ENCODE results near the gene CPOX. TPM values are rescaled to one million over a fixed set of nuclear protein-coding genes. Genes with fewer than 3 reads are reported as not detected.
A peak's percentile ranks its signal among the peaks of the same experiment; 100 is the strongest.

Gene CPOX
- total RNA-seq, 2 experiments from 2014 or later: 40.5 to 45.3 TPM

DNA sequence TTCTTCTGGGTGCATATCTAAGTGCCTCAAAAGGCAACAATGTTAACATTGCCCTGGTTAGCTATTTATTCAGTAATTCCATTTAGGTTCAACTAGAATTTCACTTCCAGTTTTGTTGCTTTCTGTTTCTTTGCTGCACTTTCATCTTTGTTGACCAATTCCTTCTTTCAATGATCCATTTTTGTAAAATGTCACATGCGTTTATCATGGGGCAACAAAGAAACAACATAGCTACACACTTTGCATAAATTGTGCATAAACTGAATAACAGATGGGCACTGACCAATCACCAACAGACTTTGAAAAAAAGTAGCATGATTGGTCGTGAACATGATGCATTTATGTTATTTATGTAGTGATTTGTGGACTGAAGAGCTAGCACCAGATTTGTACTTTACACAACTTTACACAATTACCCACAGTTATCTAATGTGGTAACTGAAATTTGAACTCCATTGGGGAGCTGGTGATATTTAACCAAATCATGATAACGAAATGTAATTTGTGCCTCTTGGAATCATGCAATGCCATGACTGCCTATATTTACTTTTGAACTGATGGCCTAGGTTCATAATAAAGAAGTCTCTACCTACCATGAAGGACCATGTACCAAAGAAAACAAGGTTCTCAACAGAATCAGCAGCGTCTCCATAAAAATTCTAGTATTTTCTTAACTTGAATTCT, 7.1 kb upstream of the CPOX start:
- H3K27me3 Mint-ChIP-seq: peaks cover 3% of the 10 kb centered on the region
- POLR2A ChIA-PET: no interaction called here
- TF ChIP-seq, protein P1, sequence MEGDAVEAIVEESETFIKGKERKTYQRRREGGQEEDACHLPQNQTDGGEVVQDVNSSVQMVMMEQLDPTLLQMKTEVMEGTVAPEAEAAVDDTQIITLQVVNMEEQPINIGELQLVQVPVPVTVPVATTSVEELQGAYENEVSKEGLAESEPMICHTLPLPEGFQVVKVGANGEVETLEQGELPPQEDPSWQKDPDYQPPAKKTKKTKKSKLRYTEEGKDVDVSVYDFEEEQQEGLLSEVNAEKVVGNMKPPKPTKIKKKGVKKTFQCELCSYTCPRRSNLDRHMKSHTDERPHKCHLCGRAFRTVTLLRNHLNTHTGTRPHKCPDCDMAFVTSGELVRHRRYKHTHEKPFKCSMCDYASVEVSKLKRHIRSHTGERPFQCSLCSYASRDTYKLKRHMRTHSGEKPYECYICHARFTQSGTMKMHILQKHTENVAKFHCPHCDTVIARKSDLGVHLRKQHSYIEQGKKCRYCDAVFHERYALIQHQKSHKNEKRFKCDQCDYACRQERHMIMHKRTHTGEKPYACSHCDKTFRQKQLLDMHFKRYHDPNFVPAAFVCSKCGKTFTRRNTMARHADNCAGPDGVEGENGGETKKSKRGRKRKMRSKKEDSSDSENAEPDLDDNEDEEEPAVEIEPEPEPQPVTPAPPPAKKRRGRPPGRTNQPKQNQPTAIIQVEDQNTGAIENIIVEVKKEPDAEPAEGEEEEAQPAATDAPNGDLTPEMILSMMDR (IDR thresholded peaks at IDR 0.05): no peak

DNA sequence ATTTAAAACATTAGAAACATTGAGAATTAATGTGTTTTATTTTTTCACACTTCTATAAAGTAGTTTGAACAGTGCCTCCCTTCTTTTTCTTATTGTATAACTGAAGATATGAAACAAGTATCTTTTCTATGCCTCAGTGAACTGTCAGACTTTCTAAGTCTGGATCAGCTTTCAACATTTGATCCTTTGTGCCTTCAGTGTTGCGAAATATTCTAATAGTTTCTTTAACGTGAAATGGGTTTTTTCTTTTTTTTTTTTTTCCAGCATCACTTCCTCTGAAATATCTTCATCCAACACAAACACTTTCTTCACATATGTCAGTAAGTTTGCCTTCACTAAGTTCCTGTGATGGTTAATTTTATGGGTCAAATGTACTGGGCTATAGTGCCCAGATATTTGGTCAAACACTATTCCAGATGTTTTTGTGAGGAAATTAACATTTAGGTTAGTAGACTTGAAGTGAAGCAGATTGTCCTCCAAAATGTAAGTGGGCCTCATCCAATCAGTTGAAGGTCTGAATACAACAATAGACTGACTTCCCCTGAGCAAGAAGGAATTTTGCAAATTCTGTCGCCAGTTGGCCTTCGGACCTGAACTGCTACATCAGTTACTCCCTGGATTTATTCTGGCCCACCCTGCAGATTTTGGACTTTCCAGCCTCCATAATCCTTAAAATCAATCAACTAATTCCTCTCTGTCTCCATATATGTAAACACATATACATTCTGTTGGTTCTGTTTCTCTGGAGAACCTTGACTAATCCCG, 6.4 kb upstream of the CPOX start:
- Mint-ChIP-seq H3K36me3 (ENCODE audit: low read depth) (no peaks in the 10 kb centered on the region), H3K9me3 (no peaks in the 10 kb centered on the region), H3K4me1 (ENCODE audit: low read depth) (peaks cover 7% of the 10 kb centered on the region), H3K27ac (no peak overlapping the region), H3K4me3 (no peak overlapping the region), H3K27me3 (peaks cover 1% of the 10 kb centered on the region)
- CTCF ChIA-PET: interaction anchor here (1.0 to 7.5 kb wide), 4 partner anchors 10 to 270 kb away, joined by 3 to 98 read pairs (median 8); no protein-coding TSS in a partner anchor
- ATAC-seq: no peak
- POLR2A ChIA-PET: no interaction called here
- intact Hi-C loops (cut with micrococcal nuclease): loop anchor here (5.0 kb wide), 1 partner anchor 563 kb away; the partner anchor contains the start of gene GABRR3
- DNase-seq: no peak
- TF ChIP-seq, protein P1 (IDR thresholded peaks at IDR 0.05): no peak

More for the DNA sequence above, 7.1 kb upstream of the CPOX start:
- H3K9me3 Mint-ChIP-seq: no peaks in the 10 kb centered on the region
- intact Hi-C loops (cut with micrococcal nuclease): loop anchor here (5.0 kb wide), 1 partner anchor 563 kb away; the partner anchor contains the start of gene GABRR3
- H3K4me3 Mint-ChIP-seq: no peak overlapping the region
- CTCF ChIA-PET: interaction anchor here (0.8 to 7.5 kb wide), 5 partner anchors 11 to 271 kb away, joined by 3 to 98 read pairs (median 6); no protein-coding TSS in a partner anchor
- H3K4me1 Mint-ChIP-seq (ENCODE audit: low read depth): peaks cover 7% of the 10 kb centered on the region
- H3K36me3 Mint-ChIP-seq (ENCODE audit: low read depth): no peaks in the 10 kb centered on the region
- ATAC-seq (no peak), DNase-seq (no peak)
- no peak overlapping the region for H3K27ac Mint-ChIP-seq

DNA sequence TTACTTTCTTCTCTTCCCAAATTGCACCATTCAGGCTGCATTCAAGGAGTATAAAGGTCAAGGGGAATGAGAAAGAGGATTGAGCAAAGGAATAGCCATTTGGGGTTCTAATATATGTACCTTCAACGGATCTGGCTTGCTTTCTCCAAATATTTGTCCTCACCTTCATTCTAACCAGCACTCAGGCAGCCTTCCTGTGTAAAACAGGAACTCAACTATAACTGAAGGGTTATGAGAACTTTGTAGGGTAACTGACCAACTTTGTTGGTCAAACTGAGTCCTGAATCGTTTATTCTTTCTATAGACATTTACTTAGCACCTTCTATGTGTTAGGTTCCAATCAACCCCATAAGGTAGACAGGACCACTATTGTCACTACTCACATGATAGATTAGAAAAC, 5.1 kb upstream of the CPOX start:
- H3K4me1 Mint-ChIP-seq (ENCODE audit: low read depth): peaks cover 15% of the 10 kb centered on the region
- H3K4me3 Mint-ChIP-seq: no peak overlapping the region
- H3K27ac Mint-ChIP-seq: no peak overlapping the region
- DNase-seq (no peak), ATAC-seq (no peak)
- no peaks in the 10 kb centered on the region for H3K27me3 Mint-ChIP-seq
- ChIA-PET POLR2A (no interaction called here), CTCF (interaction anchor here (0.7 to 2.5 kb wide), 8 partner anchors 17 to 255 kb away, joined by 3 to 17 read pairs (median 4); partner anchors contain the start of gene CLDND1)
- no peaks in the 10 kb centered on the region for H3K36me3 Mint-ChIP-seq (ENCODE audit: low read depth)
- TF ChIP-seq, protein P1 (IDR thresholded peaks at IDR 0.05): no peak
- intact Hi-C loops (cut with micrococcal nuclease): no loop called here
- H3K9me3 Mint-ChIP-seq: no peaks in the 10 kb centered on the region

DNA sequence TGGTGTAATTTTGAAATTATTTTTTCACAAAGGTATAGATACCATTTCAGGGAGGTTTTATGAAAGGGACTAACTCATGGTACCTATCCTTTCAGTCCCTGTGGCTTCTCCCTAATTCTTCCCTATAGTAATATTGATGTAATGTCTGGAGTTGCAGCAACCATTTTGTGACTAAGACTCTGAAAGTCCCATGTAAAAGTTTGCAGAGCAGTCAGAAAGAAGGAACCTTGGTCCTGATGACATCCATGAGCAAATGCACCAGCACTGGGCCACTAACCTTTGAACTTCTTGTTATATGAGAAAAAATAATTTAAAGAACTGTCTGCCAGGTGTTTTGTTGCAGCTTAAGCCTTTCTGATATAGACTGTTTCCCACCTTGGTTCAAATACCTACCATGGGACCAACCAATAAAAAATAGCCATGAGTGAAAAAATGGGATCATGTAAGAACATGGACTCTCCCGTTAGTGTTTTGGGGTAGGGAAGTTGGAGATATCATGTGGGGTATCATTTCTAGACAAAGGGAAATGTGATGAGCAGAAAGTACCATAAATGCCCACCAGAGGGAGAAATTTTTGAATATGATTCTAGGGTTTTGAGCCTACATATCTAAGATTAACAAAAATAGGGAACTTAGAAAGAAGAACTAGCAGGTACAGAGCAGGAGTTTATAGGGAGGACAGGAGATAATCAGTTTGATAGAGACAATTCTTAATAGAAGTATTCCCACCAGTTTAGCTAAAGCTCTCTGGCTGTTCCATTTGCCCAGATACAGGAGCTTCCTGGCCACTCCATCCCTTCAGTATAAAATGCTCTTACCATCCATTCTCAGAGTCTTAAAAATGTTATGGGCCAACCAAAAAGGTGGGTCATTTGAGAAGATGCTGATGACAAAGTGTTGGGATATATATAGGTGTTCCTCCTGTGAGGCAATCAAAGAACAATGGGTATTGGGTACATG, 3.4 kb upstream of the CPOX start:
- Mint-ChIP-seq H3K4me3 (no peak overlapping the region), H3K9me3 (no peaks in the 10 kb centered on the region), H3K36me3 (ENCODE audit: low read depth) (peaks cover 5% of the 10 kb centered on the region), H3K27ac (no peak overlapping the region), H3K27me3 (no peaks in the 10 kb centered on the region), H3K4me1 (ENCODE audit: low read depth) (peaks cover 20% of the 10 kb centered on the region)
- ATAC-seq (no peak), DNase-seq (no peak)
- TF ChIP-seq, protein P1 (IDR thresholded peaks at IDR 0.05): peak; percentile 85
- POLR2A ChIA-PET: no interaction called here
- CTCF ChIA-PET: interaction anchor here (0.9 to 3.9 kb wide), 19 partner anchors 8 to 257 kb away, joined by 3 to 23 read pairs (median 4); partner anchors contain the start of gene CLDND1
- intact Hi-C loops (cut with micrococcal nuclease): no loop called here
